GM19043 (cell line): ENCODE results near the gene CBX5.
"Not testable (repeated sequence)": the region's sequence is repeated elsewhere in the genome, so short reads cannot be mapped to it uniquely, and the experiment has no call there.

Experiments used
- ATAC-seq: cut with Tn5 transposase; IDR thresholded peaks from one replicate; pipeline ENCODE4 v1.9.1; 2021; ENCODE audit warnings: low read depth; ENCODE audit not compliant: unreplicated experiment

The CBX5 gene

GRCh38 chr12:54294953-54295566 lies 15.1 kb upstream of the CBX5 start:
- no peak for ATAC-seq

GRCh38 chr12:54294152-54294952 lies 14.4 kb upstream of the CBX5 start:
- no peak for ATAC-seq

DNA sequence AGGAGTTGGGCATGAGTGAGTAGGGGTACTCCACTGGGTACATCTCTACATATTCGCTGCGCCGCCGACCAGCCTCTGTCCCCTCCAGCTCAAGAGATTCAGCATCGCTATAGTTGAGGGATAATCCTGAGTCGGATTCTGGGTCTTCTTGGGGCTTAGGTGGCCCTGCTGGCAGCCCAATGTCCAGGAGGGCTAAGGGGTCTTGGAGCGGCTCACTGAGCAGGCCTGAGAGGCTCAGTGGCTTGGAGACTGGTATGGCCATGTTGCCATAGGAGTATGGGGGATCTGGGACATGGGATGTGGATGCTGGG lies 13.0 kb upstream of the CBX5 start:
- no peak for ATAC-seq

- no peak for ATAC-seq
These were observed 12.4 kb upstream of the CBX5 start for GRCh38 chr12:54292083-54292930.

GRCh38 chr12:54287261-54288157 lies 7.6 kb upstream of the CBX5 start:
- ATAC-seq: no peak

DNA sequence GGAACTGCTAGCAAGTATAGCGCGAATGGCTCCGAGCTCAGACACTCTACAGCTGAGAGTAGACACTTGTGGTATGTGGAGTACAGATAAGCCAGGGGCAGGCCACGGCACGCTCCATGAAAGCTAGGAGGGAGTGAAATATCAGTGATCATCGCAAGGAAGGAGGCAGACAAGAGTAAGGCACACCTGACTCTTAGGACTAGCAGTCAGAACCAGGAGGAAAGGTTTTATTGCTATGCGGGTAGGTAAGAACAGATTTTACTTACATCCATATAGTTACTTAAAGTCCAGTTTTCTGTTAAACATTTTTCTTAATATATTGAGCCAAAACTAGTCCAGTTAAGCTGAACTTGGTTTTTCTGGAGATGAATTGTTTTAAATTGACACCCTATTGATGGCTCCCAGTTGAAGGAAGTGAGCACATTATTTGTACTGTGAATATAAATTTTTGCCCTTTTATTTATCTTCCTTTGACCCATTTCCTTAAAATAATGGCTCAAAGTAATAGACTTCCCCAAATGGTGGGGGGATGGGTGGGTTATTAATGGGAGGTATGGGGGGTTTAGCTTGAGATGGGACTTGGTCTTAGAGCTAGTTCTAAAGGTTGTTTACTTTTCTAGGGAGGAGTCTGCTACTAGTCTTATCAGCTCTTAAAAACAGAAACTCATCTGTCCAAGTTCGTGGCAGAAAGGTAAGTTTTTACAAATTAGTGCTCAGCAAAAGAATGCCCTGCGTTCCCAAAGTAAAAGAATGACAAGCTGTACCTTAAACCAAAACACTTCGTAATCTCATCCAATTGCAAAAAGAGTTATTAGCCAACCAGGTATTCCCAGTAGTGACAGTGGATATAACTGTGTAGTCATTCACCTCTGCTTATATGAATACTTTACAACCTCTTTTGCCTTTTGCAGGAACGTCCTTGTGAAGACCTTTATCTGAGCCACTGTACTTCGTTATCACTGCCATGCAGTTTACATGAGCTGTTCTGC lies 6.4 kb upstream of the CBX5 start:
- no peak for ATAC-seq

- ATAC-seq: no peak
These were observed 5.5 kb upstream of the CBX5 start for GRCh38 chr12:54285150-54286041.

GRCh38 chr12:54284070-54284780 lies 4.3 kb upstream of the CBX5 start:
- ATAC-seq: not testable (repeated sequence)

DNA sequence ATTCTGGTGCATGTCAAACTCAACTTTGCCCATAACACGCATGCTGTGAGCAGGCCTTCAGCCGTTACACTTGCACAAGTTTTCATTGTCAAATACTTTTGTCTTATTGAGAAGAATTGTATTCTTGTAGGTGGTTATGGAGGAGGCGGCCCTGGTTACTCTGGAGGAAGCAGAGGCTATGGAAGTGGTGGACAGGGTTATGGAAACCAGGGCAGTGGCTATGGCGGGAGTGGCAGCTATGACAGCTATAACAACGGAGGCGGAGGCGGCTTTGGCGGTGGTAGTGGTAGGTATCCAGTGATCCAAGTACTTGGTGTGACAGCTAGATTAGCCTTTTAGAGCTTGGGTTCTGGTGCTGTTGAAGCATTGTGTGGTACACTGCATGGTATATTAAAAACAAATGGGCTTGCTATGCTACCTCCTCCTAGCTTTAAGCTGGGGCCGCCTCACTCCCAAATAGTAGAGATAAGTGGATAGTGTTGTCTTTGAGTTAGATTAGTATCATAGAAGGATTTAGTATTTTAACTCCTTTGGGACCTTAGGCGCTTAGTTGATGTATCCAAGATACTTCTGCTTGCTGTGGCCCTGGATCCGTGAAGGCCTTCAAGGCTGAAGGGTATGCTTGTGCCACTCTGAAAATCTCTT lies 3.1 kb upstream of the CBX5 start:
- no peak for ATAC-seq

DNA sequence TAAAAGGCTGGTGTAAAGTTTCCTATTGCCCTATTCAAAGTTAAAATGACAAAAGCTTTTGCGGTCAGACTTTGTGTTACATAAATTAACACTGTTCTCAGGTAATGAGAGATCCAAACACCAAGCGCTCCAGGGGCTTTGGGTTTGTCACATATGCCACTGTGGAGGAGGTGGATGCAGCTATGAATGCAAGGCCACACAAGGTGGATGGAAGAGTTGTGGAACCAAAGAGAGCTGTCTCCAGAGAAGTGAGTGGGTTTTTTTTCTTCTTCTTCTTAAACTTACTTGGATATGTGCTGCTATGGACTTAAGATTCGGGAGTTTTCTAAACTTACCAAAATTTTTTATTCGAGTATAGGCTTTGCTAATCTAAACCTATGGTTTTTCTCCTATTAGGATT lies 1.8 kb upstream of the CBX5 start:
- ATAC-seq: not testable (repeated sequence)

DNA sequence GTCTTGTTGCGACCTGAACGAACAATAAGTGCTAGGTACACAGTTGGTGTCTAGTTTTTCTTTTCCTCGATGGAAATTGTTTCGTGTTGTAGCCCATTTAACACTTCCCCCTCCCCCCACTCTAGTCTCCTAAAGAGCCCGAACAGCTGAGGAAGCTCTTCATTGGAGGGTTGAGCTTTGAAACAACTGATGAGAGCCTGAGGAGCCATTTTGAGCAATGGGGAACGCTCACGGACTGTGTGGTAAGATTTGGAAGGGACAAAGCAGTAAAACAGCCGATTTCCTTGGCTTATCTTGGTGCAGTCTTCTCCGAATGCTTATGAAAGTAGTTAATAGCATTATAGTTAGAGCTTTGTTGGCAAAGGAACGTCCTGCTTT lies 1.3 kb upstream of the CBX5 start:
- ATAC-seq: not testable (repeated sequence)

DNA sequence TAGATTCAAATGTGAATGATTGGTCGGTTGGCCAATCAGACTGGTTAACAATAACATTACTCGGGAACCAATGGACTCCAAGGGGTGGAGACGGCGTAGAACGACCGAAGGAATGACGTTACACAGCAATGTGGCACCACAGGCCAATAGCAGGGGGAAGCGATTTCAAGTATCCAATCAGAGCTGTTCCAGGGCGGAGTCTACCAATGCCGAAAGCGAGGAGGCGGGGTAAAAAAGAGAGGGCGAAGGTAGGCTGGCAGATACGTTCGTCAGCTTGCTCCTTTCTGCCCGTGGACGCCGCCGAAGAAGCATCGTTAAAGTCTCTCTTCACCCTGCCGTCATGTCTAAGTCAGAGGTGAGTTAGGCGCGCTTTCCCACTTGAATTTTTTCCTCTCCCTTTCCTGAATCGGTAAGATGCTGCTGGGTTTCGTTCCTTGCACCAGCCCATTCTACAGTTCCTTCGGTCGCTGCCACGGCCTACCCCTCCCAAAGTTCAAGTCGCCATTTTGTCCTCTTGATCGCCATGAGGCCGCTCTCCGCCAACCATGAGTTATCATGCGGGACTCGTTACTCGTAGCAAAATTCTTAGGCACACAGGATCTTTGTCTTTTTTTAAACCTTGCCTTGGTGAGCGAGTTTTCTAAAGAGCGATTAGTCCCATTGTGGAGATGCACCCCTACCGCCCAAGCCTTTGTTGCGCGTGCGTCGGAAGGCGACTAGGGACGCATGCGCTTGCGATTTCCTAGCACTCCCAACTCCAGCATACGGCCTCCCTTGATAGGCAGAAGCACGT lies 742 bp upstream of the CBX5 start, which contains the start of gene HNRNPA1:
TSS of gene HNRNPA1 (plus strand) at position 259 of the 793 bp plus-strand sequence. CDS start at position 341, 82 bp downstream.
- peak; percentile 75 for ATAC-seq

GRCh38 chr12:54279227-54279631 lies 693 bp downstream of the CBX5 start:
- ATAC-seq: peak; percentile 2

DNA sequence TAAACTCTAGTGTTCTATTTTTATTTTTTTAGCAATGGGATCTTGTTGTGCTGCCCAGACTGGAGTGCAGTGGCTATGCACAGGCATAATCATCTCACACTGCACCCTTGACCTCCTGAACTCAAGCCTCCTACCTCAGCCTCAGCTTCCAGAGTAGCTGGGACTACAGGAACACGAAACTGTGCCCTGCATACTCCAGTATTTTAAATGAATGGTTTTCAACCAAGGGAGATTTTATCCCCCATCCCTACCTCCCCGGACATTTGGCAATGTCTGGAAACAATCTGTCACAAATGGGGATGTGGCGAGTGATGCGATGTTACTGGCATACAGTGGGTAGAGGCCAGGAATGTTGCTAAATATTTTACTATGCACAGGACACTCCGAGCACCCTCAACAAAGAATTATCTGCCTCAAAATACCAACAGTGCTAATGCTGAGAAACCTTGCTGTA lies 2.1 kb downstream of the CBX5 start:
- ATAC-seq: no peak

- no peak for ATAC-seq
These were observed 3.6 kb downstream of the CBX5 start for GRCh38 chr12:54276368-54276767.

- no peak for ATAC-seq
These were observed 5.9 kb downstream of the CBX5 start for GRCh38 chr12:54273981-54274380.
